GM18907 (cell line): Measurements from ENCODE around the gene GPR146.

ENCODE experiments used
- ATAC-seq: cut with Tn5 transposase; IDR thresholded peaks from one replicate; pipeline ENCODE4 v1.9.1; 2021; ENCODE audit warnings: mild to moderate bottlenecking, moderate library complexity; ENCODE audit not compliant: unreplicated experiment

GPR146 gene

GRCh38 chr7:1090686-1091643 is 46.6 kb downstream of the GPR146 start:
- no peak for ATAC-seq

GRCh38 chr7:1091644-1092027 is 47.3 kb downstream of the GPR146 start:
- no peak for ATAC-seq

- ATAC-seq = no peak
Measured at GRCh38 chr7:1092161-1092632, 47.9 kb downstream of the GPR146 start.

GRCh38 chr7:1092806-1093501 is 48.6 kb downstream of the GPR146 start:
- no peak for ATAC-seq

- no peak for ATAC-seq
Measured at GRCh38 chr7:1093502-1093843, 49.1 kb downstream of the GPR146 start.

GRCh38 chr7:1093916-1094508 is 49.7 kb downstream of the GPR146 start:
- no peak for ATAC-seq

GRCh38 chr7:1094870-1095269 is 50.5 kb downstream of the GPR146 start:
- no peak for ATAC-seq

- ATAC-seq = no peak
Measured at GRCh38 chr7:1095621-1096155, 51.3 kb downstream of the GPR146 start.

GRCh38 chr7:1096156-1097119 is 52.1 kb downstream of the GPR146 start:
- no peak for ATAC-seq

GRCh38 chr7:1097120-1097504 is 52.8 kb downstream of the GPR146 start:
- no peak for ATAC-seq

GRCh38 chr7:1098243-1099153 is 54.2 kb downstream of the GPR146 start:
- ATAC-seq = no peak

- no peak for ATAC-seq
Measured at GRCh38 chr7:1099154-1099542, 54.8 kb downstream of the GPR146 start.

- ATAC-seq = no peak
Measured at GRCh38 chr7:1099637-1100036, 55.3 kb downstream of the GPR146 start.

GRCh38 chr7:1100386-1100785 is 56.0 kb downstream of the GPR146 start:
- no peak for ATAC-seq

- ATAC-seq = no peak
Measured at GRCh38 chr7:1100834-1101562, 56.7 kb downstream of the GPR146 start.

GRCh38 chr7:1101563-1102431 is 57.5 kb downstream of the GPR146 start:
- ATAC-seq = no peak

GRCh38 chr7:1103009-1103788 is 58.9 kb downstream of the GPR146 start:
- peak; percentile 45 for ATAC-seq
